ENCODE measurements around the gene NR2F1-AS1. TPM values are rescaled to one million over a fixed set of nuclear protein-coding genes. Genes with fewer than 3 reads are reported as not detected.
"Not testable (repeated sequence)": the region's sequence is repeated elsewhere in the genome, so short reads cannot be mapped to it uniquely, and the experiment has no call there.

NR2F1-AS1 gene
- total RNA-seq, 2 experiments from 2014 or later = not detected

DNA sequence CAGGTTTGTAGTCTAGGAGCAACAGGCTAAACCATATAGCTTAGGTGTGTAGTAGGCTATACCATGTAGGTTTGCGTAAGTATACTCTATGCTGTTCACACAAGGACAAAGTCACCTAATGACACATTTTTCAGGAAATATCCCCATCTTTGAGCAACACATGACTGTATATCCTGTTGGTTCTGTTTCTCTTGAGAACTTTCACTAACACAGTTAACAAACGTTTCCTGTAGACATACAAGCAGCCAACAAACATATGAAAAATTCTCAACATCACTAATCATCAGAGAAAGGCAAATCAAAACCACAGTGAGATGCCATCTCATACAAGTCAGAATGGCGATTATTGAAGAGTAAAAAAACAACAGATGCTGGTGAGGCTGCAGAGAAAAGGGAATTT, 68.2 kb downstream of the NR2F1-AS1 start:
- ChIA-PET POLR2A (no interaction called here), CTCF (no interaction called here)
- peaks cover 2% of the 10 kb centered on the region for H3K27me3 Mint-ChIP-seq
- H3K4me1 Mint-ChIP-seq (ENCODE audit: low read depth) = no peaks in the 10 kb centered on the region
- DNase-seq = no peak
- no peak overlapping the region for H3K4me3 Mint-ChIP-seq
- H3K36me3 Mint-ChIP-seq = no peaks in the 10 kb centered on the region
- intact Hi-C loops (cut with micrococcal nuclease) = no loop called here
- H3K9me3 Mint-ChIP-seq = no peaks in the 10 kb centered on the region
- no peak overlapping the region for H3K27ac Mint-ChIP-seq

DNA sequence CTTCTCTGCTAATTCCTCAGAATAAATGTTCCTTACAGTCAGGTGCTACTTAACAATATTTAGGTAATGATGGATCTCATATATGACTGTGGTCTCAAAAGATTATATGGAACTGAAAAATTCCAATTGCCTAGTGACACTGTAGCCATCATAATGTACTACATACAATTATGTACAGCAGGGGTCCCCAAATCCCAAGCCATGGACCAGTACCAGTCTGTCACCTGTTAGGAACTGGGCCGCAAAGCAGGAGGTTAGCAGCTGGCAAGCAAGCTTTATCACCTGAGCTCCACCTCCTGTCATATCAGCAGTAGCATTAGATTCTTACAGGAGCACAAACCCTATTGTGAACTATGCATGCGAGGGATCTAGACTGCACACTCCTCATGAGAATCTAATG, 69.6 kb downstream of the NR2F1-AS1 start:
- ChIA-PET POLR2A (no interaction called here), CTCF (no interaction called here)
- intact Hi-C loops (cut with micrococcal nuclease) = no loop called here
- Mint-ChIP-seq H3K36me3 (no peaks in the 10 kb centered on the region), H3K27ac (no peak overlapping the region), H3K4me1 (ENCODE audit: low read depth) (no peaks in the 10 kb centered on the region), H3K27me3 (peaks cover 2% of the 10 kb centered on the region), H3K9me3 (no peaks in the 10 kb centered on the region), H3K4me3 (no peak overlapping the region)
- DNase-seq = no peak

DNA sequence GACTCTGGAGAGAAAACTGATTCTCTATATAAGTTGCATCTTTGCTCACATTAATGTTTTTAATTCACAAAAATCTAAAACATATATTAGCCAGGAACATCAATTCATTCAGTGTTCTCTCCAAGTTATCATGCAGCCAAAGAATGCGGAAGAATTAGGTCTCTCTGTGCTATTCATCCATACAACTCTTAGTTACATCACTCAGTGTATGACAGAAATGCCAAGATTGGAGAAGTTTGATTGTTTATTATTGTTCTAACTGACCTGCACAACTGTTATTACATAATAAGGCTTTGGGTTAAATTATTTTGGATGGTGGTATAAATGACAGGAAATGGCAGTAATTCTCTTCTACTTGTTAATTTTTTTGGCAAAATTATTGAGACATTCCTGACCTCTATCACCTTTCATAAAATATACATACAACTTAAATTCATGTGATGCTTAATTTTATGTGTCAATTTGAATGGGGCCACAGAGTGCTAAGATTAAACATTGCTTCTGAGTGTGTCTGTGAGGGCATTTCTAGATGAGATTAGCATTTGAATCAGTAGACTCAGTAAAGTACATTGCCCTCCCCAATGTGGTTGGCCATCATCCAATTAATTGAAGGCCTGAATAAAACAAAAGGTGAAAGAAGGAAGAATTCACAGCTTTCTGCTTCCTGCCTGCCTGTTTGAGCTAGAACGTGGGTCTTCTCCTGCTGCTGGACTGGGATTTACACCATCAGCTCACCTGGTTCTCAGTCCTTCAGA, 70.2 kb downstream of the NR2F1-AS1 start:
- no peaks in the 10 kb centered on the region for H3K4me1 Mint-ChIP-seq (ENCODE audit: low read depth)
- H3K36me3 Mint-ChIP-seq = no peaks in the 10 kb centered on the region
- no peak overlapping the region for H3K27ac Mint-ChIP-seq
- no peak overlapping the region for H3K4me3 Mint-ChIP-seq
- intact Hi-C loops (cut with micrococcal nuclease) = no loop called here
- no peak for DNase-seq
- ChIA-PET POLR2A (no interaction called here), CTCF (no interaction called here)
- no peaks in the 10 kb centered on the region for H3K9me3 Mint-ChIP-seq
- peaks cover 2% of the 10 kb centered on the region for H3K27me3 Mint-ChIP-seq

DNA sequence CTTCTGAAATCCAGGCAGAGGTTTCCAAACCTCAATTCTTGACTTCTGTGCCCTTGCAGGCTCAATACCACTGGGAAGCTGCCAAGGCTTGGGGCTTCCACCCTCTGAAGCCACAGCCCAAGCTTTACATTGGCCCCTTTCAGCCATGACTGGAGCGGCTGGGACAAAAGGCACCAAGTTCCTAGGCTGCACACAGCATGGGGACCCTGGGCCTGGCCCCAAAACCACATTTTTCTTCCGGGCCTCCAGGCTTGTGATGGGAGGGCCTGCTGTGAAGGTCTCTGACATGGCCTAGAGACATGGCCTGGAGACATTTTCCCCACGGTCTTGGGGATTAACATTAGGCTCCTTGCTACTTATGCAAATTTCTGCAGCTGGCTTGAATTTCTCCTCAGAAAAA, 75.5 kb downstream of the NR2F1-AS1 start:
- H3K27ac Mint-ChIP-seq; H3K36me3 Mint-ChIP-seq; H3K4me1 Mint-ChIP-seq (ENCODE audit: low read depth); POLR2A ChIA-PET; H3K4me3 Mint-ChIP-seq; H3K9me3 Mint-ChIP-seq; DNase-seq; CTCF ChIA-PET; intact Hi-C loops (cut with micrococcal nuclease); H3K27me3 Mint-ChIP-seq: not testable (repeated sequence)

DNA sequence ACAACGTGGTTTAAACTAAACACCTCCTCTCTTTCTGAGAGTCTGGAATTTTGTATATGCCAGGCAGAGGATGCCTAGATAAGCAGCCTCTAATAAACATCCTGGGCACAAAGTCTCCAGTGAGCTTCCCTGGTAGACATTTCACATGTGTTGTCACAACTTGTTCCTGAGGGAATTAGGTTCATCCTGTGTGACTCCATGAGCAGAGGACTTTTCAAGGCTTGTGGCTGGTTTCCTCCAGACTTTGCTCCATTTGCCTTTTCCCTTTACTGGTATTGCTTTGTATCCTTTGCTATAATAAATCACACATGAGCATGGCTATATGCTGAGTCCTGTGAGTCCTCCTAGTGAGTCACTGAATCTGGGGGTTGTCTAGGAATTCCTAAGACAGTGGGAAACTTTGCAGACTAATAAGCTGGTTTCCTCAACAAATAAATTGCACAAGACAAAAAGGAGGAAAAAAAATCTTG, 77.4 kb downstream of the NR2F1-AS1 start:
- Mint-ChIP-seq H3K4me3 (no peak overlapping the region), H3K27me3 (peaks cover 6% of the 10 kb centered on the region), H3K4me1 (ENCODE audit: low read depth) (no peaks in the 10 kb centered on the region), H3K36me3 (no peaks in the 10 kb centered on the region), H3K27ac (no peak overlapping the region), H3K9me3 (no peaks in the 10 kb centered on the region)
- POLR2A ChIA-PET = no interaction called here
- DNase-seq = no peak
- CTCF ChIA-PET = no interaction called here
- intact Hi-C loops (cut with micrococcal nuclease) = no loop called here

DNA sequence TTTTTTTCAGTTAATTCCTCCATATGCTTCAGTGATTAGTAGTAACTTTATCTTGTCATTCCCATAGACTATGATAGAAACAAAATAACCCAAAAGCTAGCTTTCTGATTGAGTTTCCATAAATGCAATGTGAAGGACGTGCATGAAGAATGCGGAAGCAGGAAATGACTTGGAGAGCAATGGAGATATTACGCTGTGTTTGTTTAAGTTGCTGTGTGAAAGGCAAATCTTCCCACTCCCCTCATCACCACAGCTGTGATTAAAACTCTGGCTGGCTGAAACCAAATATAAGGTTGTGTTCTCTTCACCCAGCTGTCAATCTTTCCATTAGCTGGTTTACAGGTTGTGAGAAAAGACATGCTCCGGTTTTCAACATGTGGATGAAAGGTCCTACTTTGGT, 83.9 kb downstream of the NR2F1-AS1 start:
- no peaks in the 10 kb centered on the region for H3K36me3 Mint-ChIP-seq
- peaks cover 3% of the 10 kb centered on the region for H3K27me3 Mint-ChIP-seq
- DNase-seq = no peak
- intact Hi-C loops (cut with micrococcal nuclease) = no loop called here
- H3K4me3 Mint-ChIP-seq = no peak overlapping the region
- H3K4me1 Mint-ChIP-seq (ENCODE audit: low read depth) = no peaks in the 10 kb centered on the region
- H3K27ac Mint-ChIP-seq = no peak overlapping the region
- POLR2A ChIA-PET = no interaction called here
- CTCF ChIA-PET = no interaction called here
- no peaks in the 10 kb centered on the region for H3K9me3 Mint-ChIP-seq

DNA sequence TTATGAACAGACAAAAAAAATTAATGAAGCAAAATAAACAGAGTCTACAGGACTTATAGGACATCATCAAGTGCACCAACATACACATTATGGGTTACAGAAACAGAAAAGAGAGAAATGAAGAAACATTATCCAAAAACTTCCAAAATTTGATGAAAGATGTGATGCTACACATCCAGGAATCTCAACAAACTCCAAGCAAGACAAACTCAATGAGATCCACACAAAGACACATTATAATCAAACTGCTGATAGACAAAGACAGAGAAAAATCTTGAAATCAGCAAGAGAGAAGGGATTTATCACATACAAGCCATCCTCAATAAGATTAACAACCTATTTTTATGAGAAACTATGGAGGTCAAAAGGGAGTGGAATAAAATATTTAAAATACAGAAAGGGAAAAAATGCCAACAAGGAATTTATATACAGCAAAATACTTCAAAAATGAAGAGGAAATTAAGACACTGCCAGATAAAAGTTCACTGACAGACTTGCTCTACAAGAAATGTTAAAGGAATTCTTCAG, 101.0 kb downstream of the NR2F1-AS1 start:
- intact Hi-C loops (cut with micrococcal nuclease) = no loop called here
- POLR2A ChIA-PET = no interaction called here
- CTCF ChIA-PET = no interaction called here
- H3K27me3 Mint-ChIP-seq = peaks cover 3% of the 10 kb centered on the region
- no peak overlapping the region for H3K4me3 Mint-ChIP-seq
- DNase-seq = no peak
- peaks cover 7% of the 10 kb centered on the region for H3K9me3 Mint-ChIP-seq
- H3K27ac Mint-ChIP-seq = no peak overlapping the region
- H3K36me3 Mint-ChIP-seq = no peaks in the 10 kb centered on the region
- H3K4me1 Mint-ChIP-seq (ENCODE audit: low read depth) = no peaks in the 10 kb centered on the region

DNA sequence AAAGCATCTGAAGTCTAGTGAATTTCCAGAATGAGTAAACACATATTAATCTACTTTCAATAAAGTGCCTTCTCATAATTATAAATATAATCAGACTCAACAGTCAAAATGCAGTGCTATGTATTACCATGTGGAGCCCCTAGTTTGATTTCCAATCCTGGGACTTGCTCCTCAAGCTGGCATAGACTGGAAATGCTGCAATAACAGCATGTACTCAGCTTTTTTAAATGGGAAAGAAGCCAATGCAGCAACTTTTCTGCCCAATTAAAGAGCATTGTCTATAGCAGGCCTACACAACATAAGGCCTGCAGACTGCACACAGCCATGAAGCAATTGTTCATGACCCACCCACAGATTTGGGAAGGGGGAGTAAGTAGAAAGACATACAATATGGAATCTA, 103.2 kb downstream of the NR2F1-AS1 start:
- CTCF ChIA-PET = no interaction called here
- H3K36me3 Mint-ChIP-seq = no peaks in the 10 kb centered on the region
- no peak overlapping the region for H3K27ac Mint-ChIP-seq
- peaks cover 4% of the 10 kb centered on the region for H3K9me3 Mint-ChIP-seq
- no peak overlapping the region for H3K4me3 Mint-ChIP-seq
- POLR2A ChIA-PET = no interaction called here
- DNase-seq = no peak
- intact Hi-C loops (cut with micrococcal nuclease) = no loop called here
- H3K4me1 Mint-ChIP-seq (ENCODE audit: low read depth) = no peaks in the 10 kb centered on the region
- H3K27me3 Mint-ChIP-seq = peaks cover 3% of the 10 kb centered on the region

DNA sequence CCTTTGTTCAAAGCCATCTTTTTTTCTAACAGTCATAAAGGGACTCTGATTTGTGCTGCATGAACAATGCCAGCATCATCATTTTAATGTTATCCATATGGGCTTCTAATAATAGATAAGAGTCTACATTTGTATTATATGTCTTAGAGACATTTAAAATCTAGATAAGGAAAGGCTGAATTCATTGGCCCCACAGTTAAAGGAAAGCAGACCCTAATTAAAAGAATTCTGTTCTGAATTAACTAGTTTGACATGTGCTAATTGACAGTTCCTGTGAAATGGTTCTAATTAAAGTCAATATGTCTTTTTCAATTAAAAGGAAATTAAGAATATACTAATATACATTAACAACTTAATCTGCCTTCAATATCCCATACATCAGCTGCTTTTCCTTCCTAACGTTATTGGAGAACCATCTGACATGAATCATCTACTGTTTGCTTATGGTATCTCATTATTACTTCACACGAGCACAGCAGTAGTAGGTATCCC, 104.7 kb downstream of the NR2F1-AS1 start:
- DNase-seq = no peak
- Mint-ChIP-seq H3K27me3 (peaks cover 3% of the 10 kb centered on the region), H3K4me3 (no peak overlapping the region), H3K36me3 (no peaks in the 10 kb centered on the region), H3K9me3 (peaks cover 4% of the 10 kb centered on the region), H3K4me1 (ENCODE audit: low read depth) (no peaks in the 10 kb centered on the region), H3K27ac (no peak overlapping the region)
- ChIA-PET POLR2A (no interaction called here), CTCF (no interaction called here)
- intact Hi-C loops (cut with micrococcal nuclease) = no loop called here

DNA sequence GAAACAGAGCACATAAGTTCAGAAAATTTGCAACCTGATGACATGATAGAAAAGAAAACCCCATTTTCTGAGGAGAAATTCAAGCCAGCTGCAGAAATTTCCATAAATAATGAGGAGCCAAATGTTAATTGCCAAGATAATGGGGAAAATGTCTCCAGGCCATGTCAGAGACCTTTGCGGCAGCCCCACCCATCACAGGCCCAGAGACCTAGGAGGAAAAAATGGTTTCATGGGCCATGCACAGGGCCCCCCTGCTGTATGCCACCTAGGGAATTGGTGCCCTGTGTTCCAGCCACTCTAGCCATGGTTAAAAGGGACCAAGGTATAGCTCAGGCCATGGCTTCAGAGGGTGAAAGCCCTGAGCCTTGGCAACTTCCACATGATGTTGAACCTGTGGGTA, 118.1 kb downstream of the NR2F1-AS1 start:
- Mint-ChIP-seq H3K27ac (no peak overlapping the region), H3K27me3 (no peaks in the 10 kb centered on the region), H3K4me3 (no peak overlapping the region), H3K36me3 (peaks cover 2% of the 10 kb centered on the region), H3K9me3 (peaks cover 31% of the 10 kb centered on the region), H3K4me1 (ENCODE audit: low read depth) (no peaks in the 10 kb centered on the region)
- DNase-seq = no peak
- CTCF ChIA-PET = no interaction called here
- POLR2A ChIA-PET = no interaction called here
- intact Hi-C loops (cut with micrococcal nuclease) = no loop called here

DNA sequence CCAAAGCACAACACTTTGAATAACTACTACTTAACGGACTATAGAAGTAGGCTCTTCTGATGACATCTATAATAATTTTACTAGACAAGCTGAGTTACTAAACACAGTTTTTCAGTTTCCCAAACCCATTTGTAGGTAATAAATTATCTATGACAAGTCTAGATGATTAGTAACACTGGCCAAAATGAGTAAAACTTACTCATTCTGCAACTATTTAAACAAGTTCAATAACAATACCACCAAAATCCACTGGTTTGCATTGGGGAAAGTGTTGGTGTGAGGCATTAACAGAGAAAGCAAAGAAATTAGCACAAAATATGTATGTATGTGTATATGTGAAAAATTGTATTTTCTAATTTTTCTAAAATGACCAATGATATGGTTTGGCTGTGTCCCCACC, 119.3 kb downstream of the NR2F1-AS1 start:
- no peaks in the 10 kb centered on the region for H3K27me3 Mint-ChIP-seq
- H3K27ac Mint-ChIP-seq = no peak overlapping the region
- peaks cover 2% of the 10 kb centered on the region for H3K36me3 Mint-ChIP-seq
- DNase-seq = no peak
- H3K4me1 Mint-ChIP-seq (ENCODE audit: low read depth) = no peaks in the 10 kb centered on the region
- H3K9me3 Mint-ChIP-seq = peaks cover 31% of the 10 kb centered on the region
- ChIA-PET CTCF (no interaction called here), POLR2A (no interaction called here)
- intact Hi-C loops (cut with micrococcal nuclease) = no loop called here
- no peak overlapping the region for H3K4me3 Mint-ChIP-seq

DNA sequence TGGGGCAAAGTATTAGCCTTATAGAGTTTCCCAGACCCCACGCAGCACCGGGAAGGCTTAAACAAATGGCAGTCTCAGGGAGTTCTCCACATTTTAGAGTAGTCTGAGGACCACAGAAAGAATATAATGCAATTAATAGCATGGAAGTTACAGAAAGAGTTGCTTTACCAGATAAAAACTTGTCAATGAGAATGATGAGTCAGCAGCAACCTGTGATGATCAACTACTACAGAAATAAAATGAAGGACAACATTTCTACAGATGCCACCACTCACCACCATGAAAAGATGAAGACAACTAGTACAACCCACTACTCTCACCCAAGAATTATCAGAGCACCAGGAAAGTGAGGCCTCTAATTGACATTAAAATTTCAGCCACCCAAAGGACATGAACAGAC, 120.7 kb downstream of the NR2F1-AS1 start:
- Mint-ChIP-seq H3K4me1 (ENCODE audit: low read depth) (no peaks in the 10 kb centered on the region), H3K27ac (no peak overlapping the region), H3K27me3 (no peaks in the 10 kb centered on the region), H3K36me3 (peaks cover 2% of the 10 kb centered on the region), H3K4me3 (no peak overlapping the region), H3K9me3 (peaks cover 31% of the 10 kb centered on the region)
- DNase-seq = no peak
- intact Hi-C loops (cut with micrococcal nuclease) = no loop called here
- POLR2A ChIA-PET = no interaction called here
- CTCF ChIA-PET = no interaction called here

DNA sequence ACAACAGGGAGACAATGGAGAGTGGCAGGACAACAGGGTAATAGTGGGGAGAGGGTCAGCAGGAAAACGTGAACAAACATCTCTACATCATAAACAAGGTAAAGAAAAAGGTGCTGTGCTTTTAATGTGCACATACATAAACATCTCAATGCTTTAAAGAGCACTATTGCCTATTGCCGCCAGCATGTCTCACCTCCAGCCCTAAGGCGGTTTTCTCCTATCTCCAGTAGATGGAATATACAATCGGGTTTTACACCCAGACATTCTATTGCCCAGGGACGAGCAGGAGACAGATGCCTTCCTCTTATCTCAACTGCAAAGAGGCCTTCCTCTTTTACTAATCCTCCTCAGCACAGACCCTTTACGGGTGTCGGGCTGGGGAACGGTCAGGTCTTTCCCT, 124.2 kb downstream of the NR2F1-AS1 start:
- H3K4me1 Mint-ChIP-seq (ENCODE audit: low read depth); H3K27me3 Mint-ChIP-seq; H3K36me3 Mint-ChIP-seq; DNase-seq; H3K4me3 Mint-ChIP-seq; intact Hi-C loops (cut with micrococcal nuclease); POLR2A ChIA-PET; CTCF ChIA-PET; H3K9me3 Mint-ChIP-seq; H3K27ac Mint-ChIP-seq: not testable (repeated sequence)

Measured in activated CD4-positive, alpha-beta memory T cell treated with anti-CD3 and anti-CD28 coated beads for 36 hours (primary cell).